SK-N-SH (cell line): ENCODE measurements around the gene INHBA.

Experiments
- CHD2 ChIP-seq: fragments of 150-350 bp; IDR thresholded peaks from 2 replicates; pipeline ENCODE4 v1.6.1; 2018; ENCODE audit warnings: low read length; ENCODE audit not compliant: partially characterized antibody
- EP300 ChIP-seq, 2 experiments: IDR thresholded peaks; 2 replicates each; pipeline versions ENCODE4 v1.4.0 to v1.6.1; 2012; ENCODE audit warnings: borderline replicate concordance in 1 of 2, low read depth in 1 of 2, low read length in 1 of 2
- EZH2phosphoT487 ChIP-seq: fragments of 200-600 bp; sonication (generic); IDR thresholded peaks from 2 replicates; pipeline ENCODE4 v1.6.1; 2017; ENCODE audit warnings: low read depth, mixed run types, mild to moderate bottlenecking, antibody characterized with exemption, moderate library complexity, borderline replicate concordance
- TF ChIP-seq, protein P1 (sequence below): fragments of 200-600 bp; sonication (generic); IDR thresholded peaks from 2 replicates; pipeline ENCODE4 v1.6.1; 2017; ENCODE audit warnings: antibody characterized with exemption, mild to moderate bottlenecking, moderate library complexity
- TF ChIP-seq, protein P2 (sequence below): IDR thresholded peaks from 2 replicates; pipeline ENCODE4 v1.6.1; 2012; ENCODE audit warnings: mild to moderate bottlenecking, low read depth, low read length, moderate library complexity

DNA sequence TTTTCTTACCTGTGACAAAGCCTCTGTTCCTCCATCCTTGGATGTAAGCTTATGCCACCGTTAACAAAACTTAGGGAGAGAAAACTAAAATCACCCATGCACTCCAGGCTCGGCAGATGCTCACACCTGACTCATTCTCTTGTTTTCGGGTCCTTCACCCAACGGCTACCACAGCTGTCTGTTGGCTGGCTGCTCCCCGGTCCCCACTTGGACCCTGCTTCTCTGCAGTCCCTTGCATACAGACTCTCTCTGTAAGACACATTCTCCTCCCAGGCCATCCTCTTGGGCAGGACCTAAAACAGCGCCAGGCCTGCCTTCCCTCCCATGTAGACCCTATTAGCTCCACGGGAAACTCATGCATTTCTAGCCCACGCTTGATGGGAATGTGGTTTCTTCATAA, 12.1 kb upstream of the INHBA start:
- TF ChIP-seq EP300 (IDR thresholded peaks at IDR 0.05; ENCODE audit: borderline replicate concordance in 1 of 2, low read depth in 1 of 2, low read length in 1 of 2), result no peak
- TF ChIP-seq, protein P1, sequence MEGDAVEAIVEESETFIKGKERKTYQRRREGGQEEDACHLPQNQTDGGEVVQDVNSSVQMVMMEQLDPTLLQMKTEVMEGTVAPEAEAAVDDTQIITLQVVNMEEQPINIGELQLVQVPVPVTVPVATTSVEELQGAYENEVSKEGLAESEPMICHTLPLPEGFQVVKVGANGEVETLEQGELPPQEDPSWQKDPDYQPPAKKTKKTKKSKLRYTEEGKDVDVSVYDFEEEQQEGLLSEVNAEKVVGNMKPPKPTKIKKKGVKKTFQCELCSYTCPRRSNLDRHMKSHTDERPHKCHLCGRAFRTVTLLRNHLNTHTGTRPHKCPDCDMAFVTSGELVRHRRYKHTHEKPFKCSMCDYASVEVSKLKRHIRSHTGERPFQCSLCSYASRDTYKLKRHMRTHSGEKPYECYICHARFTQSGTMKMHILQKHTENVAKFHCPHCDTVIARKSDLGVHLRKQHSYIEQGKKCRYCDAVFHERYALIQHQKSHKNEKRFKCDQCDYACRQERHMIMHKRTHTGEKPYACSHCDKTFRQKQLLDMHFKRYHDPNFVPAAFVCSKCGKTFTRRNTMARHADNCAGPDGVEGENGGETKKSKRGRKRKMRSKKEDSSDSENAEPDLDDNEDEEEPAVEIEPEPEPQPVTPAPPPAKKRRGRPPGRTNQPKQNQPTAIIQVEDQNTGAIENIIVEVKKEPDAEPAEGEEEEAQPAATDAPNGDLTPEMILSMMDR, result no peak
- TF ChIP-seq CHD2, result no peak
- TF ChIP-seq EZH2phosphoT487, result no peak
- TF ChIP-seq, protein P2, sequence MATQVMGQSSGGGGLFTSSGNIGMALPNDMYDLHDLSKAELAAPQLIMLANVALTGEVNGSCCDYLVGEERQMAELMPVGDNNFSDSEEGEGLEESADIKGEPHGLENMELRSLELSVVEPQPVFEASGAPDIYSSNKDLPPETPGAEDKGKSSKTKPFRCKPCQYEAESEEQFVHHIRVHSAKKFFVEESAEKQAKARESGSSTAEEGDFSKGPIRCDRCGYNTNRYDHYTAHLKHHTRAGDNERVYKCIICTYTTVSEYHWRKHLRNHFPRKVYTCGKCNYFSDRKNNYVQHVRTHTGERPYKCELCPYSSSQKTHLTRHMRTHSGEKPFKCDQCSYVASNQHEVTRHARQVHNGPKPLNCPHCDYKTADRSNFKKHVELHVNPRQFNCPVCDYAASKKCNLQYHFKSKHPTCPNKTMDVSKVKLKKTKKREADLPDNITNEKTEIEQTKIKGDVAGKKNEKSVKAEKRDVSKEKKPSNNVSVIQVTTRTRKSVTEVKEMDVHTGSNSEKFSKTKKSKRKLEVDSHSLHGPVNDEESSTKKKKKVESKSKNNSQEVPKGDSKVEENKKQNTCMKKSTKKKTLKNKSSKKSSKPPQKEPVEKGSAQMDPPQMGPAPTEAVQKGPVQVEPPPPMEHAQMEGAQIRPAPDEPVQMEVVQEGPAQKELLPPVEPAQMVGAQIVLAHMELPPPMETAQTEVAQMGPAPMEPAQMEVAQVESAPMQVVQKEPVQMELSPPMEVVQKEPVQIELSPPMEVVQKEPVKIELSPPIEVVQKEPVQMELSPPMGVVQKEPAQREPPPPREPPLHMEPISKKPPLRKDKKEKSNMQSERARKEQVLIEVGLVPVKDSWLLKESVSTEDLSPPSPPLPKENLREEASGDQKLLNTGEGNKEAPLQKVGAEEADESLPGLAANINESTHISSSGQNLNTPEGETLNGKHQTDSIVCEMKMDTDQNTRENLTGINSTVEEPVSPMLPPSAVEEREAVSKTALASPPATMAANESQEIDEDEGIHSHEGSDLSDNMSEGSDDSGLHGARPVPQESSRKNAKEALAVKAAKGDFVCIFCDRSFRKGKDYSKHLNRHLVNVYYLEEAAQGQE, result no peak
